ENCODE data around the gene LGI4.

Gene LGI4

GRCh38 chr19:35087393-35087792 lies 47.5 kb downstream of the LGI4 start:
- no peak for DNase-seq (ENCODE audit: low read depth, low spot score)

GRCh38 chr19:35086455-35086854 lies 48.4 kb downstream of the LGI4 start:
- DNase-seq (ENCODE audit: low read depth, low spot score), result no peak

GRCh38 chr19:35085947-35086346 lies 48.9 kb downstream of the LGI4 start:
- DNase-seq (ENCODE audit: low read depth, low spot score), result no peak

- DNase-seq (ENCODE audit: low read depth, low spot score), result no peak
Observed at GRCh38 chr19:35084509-35084762, 50.4 kb downstream of the LGI4 start.

- no peak for DNase-seq (ENCODE audit: low read depth, low spot score)
Observed at GRCh38 chr19:35083691-35084508, 51.0 kb downstream of the LGI4 start.

- no peak for DNase-seq (ENCODE audit: low read depth, low spot score)
Observed at GRCh38 chr19:35081201-35081600, 53.7 kb downstream of the LGI4 start.

- DNase-seq (ENCODE audit: low read depth, low spot score), result no peak
Observed at GRCh38 chr19:35080613-35081170, 54.2 kb downstream of the LGI4 start.

- no peak for DNase-seq (ENCODE audit: low read depth, low spot score)
Observed at GRCh38 chr19:35079826-35080225, 55.0 kb downstream of the LGI4 start.

GRCh38 chr19:35077411-35078223 lies 57.2 kb downstream of the LGI4 start:
- DNase-seq (ENCODE audit: low read depth, low spot score), result no peak

GRCh38 chr19:35076657-35077056 lies 58.2 kb downstream of the LGI4 start:
- no peak for DNase-seq (ENCODE audit: low read depth, low spot score)

- DNase-seq (ENCODE audit: low read depth, low spot score), result no peak
Observed at GRCh38 chr19:35076026-35076370, 58.9 kb downstream of the LGI4 start.

GRCh38 chr19:35075202-35076025 lies 59.4 kb downstream of the LGI4 start:
- DNase-seq (ENCODE audit: low read depth, low spot score), result no peak
